Stimulated activated CD4-positive, alpha-beta T cell treated with anti-CD3 and anti-CD28 coated beads, Interleukin-15, amount 100 ng/mL, for 48 hours (primary cell): ENCODE results near the gene CYP2W1.
"Not testable (repeated sequence)": the region's sequence is repeated elsewhere in the genome, so short reads cannot be mapped to it uniquely, and the experiment has no call there.

Source experiments
- DNase-seq, 2 donors: peaks; one replicate each; pipeline ENCODE4 v3.0.0-alpha.2; 2020; ENCODE audit warnings: low read depth in 2 of 2

The CYP2W1 gene

DNA sequence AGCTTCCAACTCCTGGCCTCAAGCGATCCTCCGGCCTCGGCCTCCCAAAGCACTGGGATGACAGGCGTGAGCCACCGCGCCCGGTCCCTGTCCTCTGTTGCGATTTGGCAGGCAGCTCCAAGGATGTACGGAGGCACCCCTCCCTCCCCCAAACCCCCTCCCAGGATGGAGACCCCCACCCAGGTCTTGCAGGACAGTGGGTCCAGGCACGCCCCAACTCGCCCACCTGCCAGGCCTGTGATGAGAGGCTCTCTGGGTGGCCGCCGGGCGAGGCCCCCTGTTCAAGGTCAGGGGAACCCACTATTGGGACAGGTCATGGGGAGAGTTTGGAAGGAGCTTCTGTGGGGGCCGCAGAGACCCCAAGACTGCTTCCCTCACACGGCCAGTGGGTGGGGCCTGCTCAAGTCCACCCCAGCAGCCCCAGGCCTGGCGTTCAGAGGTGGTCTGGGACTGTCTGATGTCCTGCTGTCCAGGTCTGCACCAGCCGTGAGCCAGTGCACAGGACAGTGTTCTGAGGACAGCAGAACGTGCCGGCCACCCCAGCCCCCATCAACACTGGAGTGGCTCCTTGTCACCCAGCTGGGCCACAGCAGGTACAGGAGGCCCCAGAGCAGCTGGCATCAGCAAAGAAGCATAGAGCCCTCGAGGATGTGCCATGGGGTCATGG is 31.0 kb upstream of the CYP2W1 start:
- no peak for DNase-seq

- no peak for DNase-seq
These were observed 30.2 kb upstream of the CYP2W1 start for GRCh38 chr7:952548-953441.

DNA sequence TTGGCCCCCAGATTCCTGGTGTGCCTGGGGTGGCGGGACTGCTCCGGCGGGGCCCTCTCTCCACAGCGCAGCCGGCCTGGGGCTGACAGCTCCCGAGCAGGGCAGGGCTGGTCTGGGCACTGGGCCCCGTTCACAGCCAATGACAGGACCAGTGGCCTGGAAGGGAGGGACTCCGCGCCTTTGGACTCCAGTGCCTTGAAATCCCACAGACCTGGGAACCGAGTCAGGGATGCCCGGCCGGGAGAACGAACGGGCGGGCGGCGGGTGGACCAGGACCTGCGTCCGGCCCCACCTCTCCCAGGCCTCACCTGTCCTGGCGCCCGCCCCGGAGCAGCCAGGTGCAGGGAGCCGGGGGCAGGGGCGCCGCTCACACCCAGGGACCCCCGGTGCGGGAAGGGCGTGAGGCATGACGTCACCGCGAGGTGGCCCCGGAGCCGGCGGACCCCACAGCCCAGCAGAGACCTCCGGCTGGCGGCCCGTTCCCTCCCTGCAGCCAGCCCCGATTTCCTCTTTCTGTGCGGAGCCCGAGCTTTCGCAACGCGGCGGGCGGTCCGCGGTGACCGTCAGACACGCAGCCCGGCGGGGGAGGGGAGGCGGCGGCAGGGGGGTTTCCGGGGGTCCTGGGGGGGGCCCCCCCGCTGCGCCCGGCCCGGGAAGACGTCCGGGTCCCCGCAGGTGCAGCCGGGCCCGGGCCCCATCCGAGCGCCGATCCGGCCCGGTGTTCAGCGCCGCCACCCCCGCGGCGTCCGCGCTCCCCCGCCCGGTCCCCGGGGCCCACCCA is 29.2 kb upstream of the CYP2W1 start:
- no peak for DNase-seq

DNA sequence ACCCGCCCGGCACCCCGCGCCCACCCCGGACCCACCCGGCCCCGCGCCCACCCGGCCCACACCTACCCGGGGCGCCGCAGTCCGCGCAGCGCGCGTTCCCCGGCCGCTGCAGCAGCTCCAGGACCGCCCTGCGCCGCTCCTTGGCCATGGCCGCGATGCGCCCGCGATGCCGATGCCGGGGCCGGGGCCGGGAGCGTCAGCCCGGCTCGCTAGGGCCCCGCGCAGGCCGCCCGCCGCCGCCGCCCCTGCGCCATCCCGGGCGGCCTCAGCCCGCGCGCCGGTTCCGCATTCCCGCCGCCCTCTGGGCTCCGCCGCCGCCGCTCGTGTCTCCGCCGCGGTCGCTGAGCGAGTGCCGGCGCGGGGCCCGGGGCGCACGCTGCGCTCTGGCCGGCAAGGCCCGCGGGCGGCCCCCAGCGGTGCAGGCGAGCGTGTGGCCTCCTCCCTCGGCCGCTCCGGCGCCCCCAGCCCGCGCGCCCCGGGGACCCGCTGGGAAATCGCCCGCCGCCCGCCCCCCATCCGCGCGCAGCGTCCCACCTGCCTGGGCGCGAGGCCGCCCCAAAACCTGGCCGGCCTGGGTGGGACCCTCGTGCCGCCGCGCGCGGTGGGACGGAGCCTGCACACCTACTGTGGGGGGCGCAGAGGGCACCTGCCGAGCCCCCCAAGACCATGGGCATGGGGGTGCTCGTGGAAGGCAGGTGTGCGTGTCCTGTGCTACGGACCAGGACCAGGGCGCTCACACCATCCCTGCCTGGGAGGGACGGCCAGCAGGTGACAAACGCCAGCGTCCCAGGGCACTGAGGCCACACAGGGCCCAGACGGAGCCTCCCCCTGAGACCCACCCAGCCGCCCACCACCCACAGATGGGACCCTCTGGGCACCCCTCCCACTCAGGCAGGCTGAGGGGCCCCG is 28.4 kb upstream of the CYP2W1 start, which contains the start of gene ADAP1:
ADAP1 (minus strand) TSS at position 351 of the 909 bp plus-strand sequence; CDS start at position 148, 203 bp downstream.
- DNase-seq: peak in 1 of 2 donors; percentile 48

DNA sequence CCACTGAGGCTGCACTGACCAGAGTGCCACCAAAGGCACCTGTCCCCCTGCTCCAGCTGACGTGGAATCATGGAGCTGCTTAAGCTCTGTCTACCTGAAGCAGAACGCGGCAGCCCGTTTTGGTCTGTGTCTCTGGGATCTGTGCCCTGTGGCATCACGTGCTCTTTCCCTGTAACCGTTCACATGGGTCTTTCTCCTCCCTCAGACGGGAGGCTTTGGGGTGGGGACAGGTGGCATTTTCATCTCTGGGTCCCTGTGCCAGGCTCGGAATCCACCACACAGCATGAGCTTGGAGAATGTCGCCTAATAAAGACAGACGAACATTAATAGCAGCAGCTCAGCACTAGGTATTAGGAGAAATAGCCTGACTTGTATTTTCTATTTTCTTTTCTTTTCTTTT is 26.9 kb upstream of the CYP2W1 start:
- no peak for DNase-seq

- DNase-seq: no peak
These were observed 25.4 kb upstream of the CYP2W1 start for GRCh38 chr7:957418-958220.

- DNase-seq: no peak
These were observed 24.5 kb upstream of the CYP2W1 start for GRCh38 chr7:958221-959200.

DNA sequence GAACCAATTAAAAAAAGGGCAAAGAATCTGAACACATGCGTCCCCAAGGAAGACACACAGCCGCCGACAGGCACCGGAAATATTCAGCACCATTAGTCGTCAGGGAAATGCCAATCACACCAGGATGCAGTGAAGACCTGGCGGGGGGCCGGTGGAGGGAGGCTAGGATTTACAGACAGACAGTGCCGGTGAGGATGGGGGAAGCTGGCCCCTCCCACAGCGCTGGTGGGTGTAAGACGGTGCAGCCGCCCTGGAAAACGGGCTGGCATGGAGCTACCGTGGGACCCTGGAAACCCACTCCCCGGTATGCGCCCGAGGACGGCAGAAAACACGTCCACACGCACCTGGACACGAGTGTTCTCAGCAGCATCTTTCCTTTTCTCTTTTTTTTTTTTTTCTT is 23.7 kb upstream of the CYP2W1 start:
- no peak for DNase-seq

DNA sequence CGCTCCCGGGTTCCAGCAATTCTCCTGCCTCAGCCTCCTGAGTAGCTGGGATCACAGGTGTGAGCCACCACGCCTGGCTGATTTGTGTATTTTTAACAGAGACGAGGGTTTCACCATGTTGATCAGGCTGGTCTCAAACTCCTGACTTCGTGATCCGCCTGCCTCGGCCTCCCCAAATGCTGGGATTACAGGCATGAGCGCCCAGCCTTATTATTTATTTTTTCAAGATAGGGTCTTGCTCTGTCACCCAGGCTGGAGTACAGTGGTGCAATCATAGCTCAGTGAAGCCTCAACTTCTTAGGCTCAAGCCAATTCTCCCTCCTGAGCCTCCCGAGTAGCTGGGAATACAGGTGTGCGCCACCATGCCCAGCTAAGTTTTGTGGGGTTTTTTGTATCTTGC is 23.2 kb upstream of the CYP2W1 start:
- not testable (repeated sequence) for DNase-seq

GRCh38 chr7:960269-960871 is 22.6 kb upstream of the CYP2W1 start:
- DNase-seq: no peak

DNA sequence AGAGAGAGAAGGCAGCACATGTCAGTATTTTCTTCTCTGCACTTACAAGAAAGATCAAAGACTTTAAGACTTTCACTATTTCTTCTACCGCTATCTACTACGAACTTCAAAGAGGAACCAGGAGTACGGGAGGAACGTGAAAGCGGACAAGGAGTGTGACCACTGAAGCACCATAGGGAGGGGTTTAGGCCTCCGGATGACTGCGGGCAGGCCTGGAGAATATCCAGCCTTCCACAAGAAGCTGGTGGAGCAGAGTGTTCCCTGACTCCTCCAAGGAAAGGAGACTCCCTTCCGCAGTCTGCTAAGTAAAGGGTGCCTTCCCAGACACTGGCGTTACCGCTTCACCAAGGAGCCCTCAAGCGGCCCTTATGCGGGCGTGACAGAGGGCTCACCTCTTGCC is 22.0 kb upstream of the CYP2W1 start:
- not testable (repeated sequence) for DNase-seq

- no peak for DNase-seq
These were observed 21.2 kb upstream of the CYP2W1 start for GRCh38 chr7:961546-962400.

DNA sequence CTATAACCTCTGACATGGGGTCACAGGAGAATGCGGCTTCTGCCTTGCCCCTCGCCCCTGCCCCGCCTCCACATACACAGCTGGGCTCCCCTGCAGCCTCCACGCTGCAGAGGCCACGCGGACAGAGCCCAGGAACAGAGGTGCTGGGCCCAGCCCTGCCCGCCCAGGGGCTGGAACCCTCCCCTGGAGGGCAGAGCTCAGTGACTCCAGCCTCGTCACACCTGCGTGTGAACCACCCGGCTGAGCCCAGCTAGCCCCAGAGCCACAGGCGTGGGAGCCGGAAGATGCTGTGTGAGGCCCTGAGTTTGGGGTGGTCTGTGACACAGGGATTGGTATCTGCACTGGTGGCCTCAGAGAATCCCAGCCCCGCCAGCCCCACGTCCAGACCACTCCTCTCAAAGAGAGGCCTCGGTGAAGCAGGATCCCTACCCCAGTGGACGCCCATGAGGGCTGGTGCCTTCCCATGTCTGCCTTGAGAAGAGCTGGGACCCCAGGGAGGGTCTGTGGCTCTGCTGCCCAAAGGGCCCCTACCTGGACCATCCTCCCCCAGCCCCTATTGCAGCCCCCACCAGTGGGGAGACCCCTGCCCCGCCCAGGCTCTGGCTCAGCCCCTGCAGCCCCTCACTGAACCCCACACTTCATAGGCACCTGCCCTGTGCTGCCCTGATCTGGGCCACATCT is 20.4 kb upstream of the CYP2W1 start:
- DNase-seq: no peak

- DNase-seq: no peak
These were observed 19.5 kb upstream of the CYP2W1 start for GRCh38 chr7:963236-964078.

DNA sequence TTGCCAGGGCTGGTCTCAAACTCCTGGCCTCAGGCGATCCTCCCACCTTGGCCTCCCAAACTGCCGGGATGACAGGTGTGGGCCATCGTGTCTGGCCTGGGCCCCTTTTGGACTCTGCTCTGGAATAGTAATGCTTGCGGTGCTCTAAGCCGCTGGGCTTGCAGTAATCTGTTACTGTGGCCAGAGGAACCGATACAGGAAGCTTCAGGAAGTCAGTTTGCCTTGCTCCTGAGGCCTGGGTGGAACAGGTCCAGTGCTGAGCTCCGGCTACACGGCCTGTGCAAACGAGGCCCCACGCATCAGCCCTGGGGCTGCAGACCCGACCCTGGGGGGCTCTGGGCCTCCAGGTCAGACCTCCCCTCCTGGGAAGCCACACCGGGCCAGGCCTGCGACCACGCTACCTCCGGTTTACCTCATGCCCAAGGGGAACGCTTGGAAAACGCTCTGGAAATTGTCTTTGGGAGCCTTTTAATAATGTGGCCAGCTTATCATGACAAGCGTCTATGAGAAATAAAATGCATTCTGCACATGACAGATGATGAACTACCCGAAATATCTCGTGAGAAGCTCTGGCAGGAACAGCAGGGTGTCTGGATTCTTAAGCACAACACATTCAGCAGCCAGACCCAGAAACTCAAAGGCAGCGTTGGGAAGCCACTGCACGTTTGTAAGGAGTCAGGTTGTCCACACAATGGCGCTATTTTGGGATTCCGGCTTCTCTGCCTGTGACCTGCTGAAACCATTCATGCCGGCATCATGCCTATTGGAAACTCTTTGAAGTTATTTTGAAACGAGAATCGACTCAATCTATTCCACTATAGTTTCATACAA is 18.4 kb upstream of the CYP2W1 start:
- DNase-seq: no peak
